Activated CD4-positive, alpha-beta memory T cell treated with anti-CD3 and anti-CD28 coated beads, Interleukin-2, amount 10 ng/mL, durations not matched to agents 7 days and 5 days (primary cell): ENCODE results near the gene THY1. TPM values are rescaled to one million over a fixed set of nuclear protein-coding genes. Genes with fewer than 3 reads are reported as not detected.

Experiments
- CTCF ChIA-PET: fragments of 350-600 bp; sonication (Branson Sonifier 250); formaldehyde crosslinking; loops from one replicate; lab custom pipeline; 2021; ENCODE audit warnings: antibody characterized with exemption, inconsistent platforms; lab: Charles Lee
- POLR2A ChIA-PET: fragments of 350-600 bp; sonication (Branson Sonifier 250); formaldehyde crosslinking; loops from one replicate; lab custom pipeline; 2021; ENCODE audit warnings: antibody characterized with exemption; lab: Charles Lee
- DNase-seq: peaks from one replicate; pipeline ENCODE4 v3.0.0-alpha.2; 2020
- H3K27ac Mint-ChIP-seq: one replicate; pipeline ENCODE4 v1.8.0; 2021; ENCODE audit warnings: mild to moderate bottlenecking, mixed read lengths
- H3K27me3 Mint-ChIP-seq: one replicate; pipeline ENCODE4 v1.8.0; 2021; ENCODE audit warnings: mixed read lengths
- H3K36me3 Mint-ChIP-seq: one replicate; pipeline ENCODE4 v1.8.0; 2021; ENCODE audit warnings: low read depth, mixed read lengths
- H3K4me1 Mint-ChIP-seq: one replicate; pipeline ENCODE4 v1.8.0; 2021; ENCODE audit warnings: mixed read lengths
- H3K4me3 Mint-ChIP-seq: one replicate; pipeline ENCODE4 v1.8.0; 2021; ENCODE audit warnings: mild to moderate bottlenecking, mixed read lengths
- H3K9me3 Mint-ChIP-seq: one replicate; pipeline ENCODE4 v1.8.0; 2021; ENCODE audit warnings: mixed read lengths
- total RNA-seq, 2 experiments: library from RNA; stranded (reverse); gene quantifications; one replicate each; pipeline ENCODE4 v1.2.3, GENCODE V29; 2021

Gene THY1
- total RNA-seq, 2 experiments from 2014 or later: 1.3 to 2.0 TPM

DNA sequence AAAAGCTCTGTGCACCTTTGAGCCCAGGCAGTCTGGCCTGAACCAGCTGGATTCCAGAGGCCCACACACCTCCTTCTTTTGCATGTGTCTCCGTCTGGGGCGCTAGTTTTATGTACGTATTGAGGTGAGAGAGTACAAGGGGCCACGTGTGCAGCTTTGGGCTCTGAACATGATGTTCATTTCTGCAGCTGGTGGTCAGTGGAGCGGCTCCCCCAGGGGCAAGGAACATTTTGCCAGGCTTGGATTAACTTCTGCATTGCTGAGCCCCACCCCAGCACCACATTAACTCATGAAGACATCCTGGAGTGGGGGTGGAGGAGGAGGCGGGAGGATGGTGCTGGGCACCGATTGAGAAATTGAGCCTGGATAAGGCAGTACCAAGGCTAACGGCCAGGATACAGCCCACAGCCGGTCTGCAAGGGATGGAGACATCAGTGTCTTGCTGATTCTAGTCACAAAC is 55.3 kb downstream of the THY1 start:
- DNase-seq: no peak
- Mint-ChIP-seq H3K27me3 (peaks cover 33% of the 10 kb centered on the region), H3K27ac (no peak overlapping the region), H3K9me3 (no peaks in the 10 kb centered on the region), H3K4me3 (no peak overlapping the region), H3K36me3 (no peaks in the 10 kb centered on the region), H3K4me1 (peaks cover 17% of the 10 kb centered on the region)
- POLR2A ChIA-PET: no interaction called here
- CTCF ChIA-PET: interaction anchor here (1.2 to 11.3 kb wide), 2 partner anchors 11 to 13 kb away, joined by 3 to 115 read pairs; no protein-coding TSS in a partner anchor

Other genes starting within 250 kb of the THY1 start
- gene NHERF4, start 237.7 kb downstream of the THY1 start, total RNA-seq: under 1 TPM; 0.33 to 0.35 TPM
- 10 to 100 TPM; 45.0 to 47.0 TPM for gene CBL, start 216.8 kb downstream of the THY1 start, total RNA-seq
- 1 to 10 TPM; 6.5 to 6.6 TPM for gene MCAM, start 106.0 kb downstream of the THY1 start, total RNA-seq
- gene RNF26, start 88.6 kb downstream of the THY1 start, total RNA-seq: 10 to 100 TPM; 33.5 to 35.1 TPM
- not detected for gene C1QTNF5, start 82.3 kb downstream of the THY1 start, total RNA-seq
- gene MFRP, start 76.5 kb downstream of the THY1 start, total RNA-seq: not detected
- gene USP2, start 41.5 kb downstream of the THY1 start, total RNA-seq: under 1 TPM; 0.48 to 0.53 TPM